Stimulated activated CD4-positive, alpha-beta T cell treated with anti-CD3 and anti-CD28 coated beads, Interleukin-1b, Interleukin-23, amount 100 ng/mL, for 4 hours (primary cell): ENCODE data around the gene GLRX5.
"Not testable (repeated sequence)": the region's sequence is repeated elsewhere in the genome, so short reads cannot be mapped to it uniquely, and the experiment has no call there.

Experiments used
- DNase-seq, 2 donors: peaks; one replicate each; pipeline ENCODE4 v3.0.0-alpha.2; 2020; ENCODE audit warnings: low read depth in 2 of 2

Gene GLRX5

GRCh38 chr14:95557291-95557690 is 22.4 kb downstream of the GLRX5 start:
- no peak for DNase-seq

GRCh38 chr14:95557832-95558231 is 23.0 kb downstream of the GLRX5 start:
- DNase-seq = no peak

- no peak for DNase-seq
Measured at GRCh38 chr14:95559203-95559602, 24.4 kb downstream of the GLRX5 start.

- peak; percentile 78 to 82 for DNase-seq
Measured at GRCh38 chr14:95561001-95561412, 26.2 kb downstream of the GLRX5 start.

- no peak for DNase-seq
Measured at GRCh38 chr14:95562892-95563685, 28.2 kb downstream of the GLRX5 start.

- DNase-seq = no peak
Measured at GRCh38 chr14:95564060-95564459, 29.2 kb downstream of the GLRX5 start.

GRCh38 chr14:95569440-95569839 is 34.6 kb downstream of the GLRX5 start:
- DNase-seq = no peak

GRCh38 chr14:95573313-95573712 is 38.5 kb downstream of the GLRX5 start:
- no peak for DNase-seq

- DNase-seq = no peak
Measured at GRCh38 chr14:95575840-95576473, 41.1 kb downstream of the GLRX5 start.

- no peak for DNase-seq
Measured at GRCh38 chr14:95577067-95577800, 42.4 kb downstream of the GLRX5 start.

- DNase-seq = no peak
Measured at GRCh38 chr14:95577870-95578269, 43.0 kb downstream of the GLRX5 start.

GRCh38 chr14:95583836-95584617 is 49.2 kb downstream of the GLRX5 start:
- DNase-seq = not testable (repeated sequence)

- no peak for DNase-seq
Measured at GRCh38 chr14:95585953-95586620, 51.2 kb downstream of the GLRX5 start.

- not testable (repeated sequence) for DNase-seq
Measured at GRCh38 chr14:95591182-95591581, 56.3 kb downstream of the GLRX5 start.
